K562 (cell line): ENCODE measurements around the gene PROKR1. TPM values are rescaled to one million over a fixed set of nuclear protein-coding genes. Genes with fewer than 3 reads are reported as not detected.
A peak's percentile ranks its signal among the peaks of the same experiment; 100 is the strongest.

Experiments used
- BCOR ChIP-seq: fragments of 450-650 bp; IDR thresholded peaks from 2 replicates; pipeline ENCODE4 v1.6.1; 2016
- BMI1 ChIP-seq: fragments of 150-350 bp; IDR thresholded peaks from 2 replicates; pipeline ENCODE4 v1.6.1; 2014; ENCODE audit warnings: low read length
- CTCFL ChIP-seq: IDR thresholded peaks from 2 replicates; pipeline ENCODE4 v1.6.1; 2011; ENCODE audit warnings: borderline replicate concordance, low read depth, mild to moderate bottlenecking, moderate library complexity, low read length; ENCODE audit not compliant: insufficient read depth, poor library complexity, severe bottlenecking
- DPF2 ChIP-seq: fragments of 450-650 bp; IDR thresholded peaks from 2 replicates; pipeline ENCODE4 v1.6.1; 2016
- MCM3 ChIP-seq: fragments of 450-650 bp; IDR thresholded peaks from 2 replicates; pipeline ENCODE4 v1.6.1; 2016
- NFATC3 ChIP-seq: fragments of 450-650 bp; IDR thresholded peaks from 2 replicates; pipeline ENCODE4 v1.6.1; 2017; ENCODE audit warnings: mild to moderate bottlenecking
- PTRF ChIP-seq: fragments of 450-650 bp; IDR thresholded peaks from 2 replicates; pipeline ENCODE4 v1.6.1; 2016; ENCODE audit warnings: mild to moderate bottlenecking, missing genetic modification characterization, missing compliant biosample characterization
- RNF219 ChIP-seq: fragments of 250-450 bp; sonication (Bioruptor Pico); IDR thresholded peaks from 2 replicates; pipeline ENCODE4 v1.5.0; 2022; ENCODE audit warnings: mild to moderate bottlenecking
- SP2 ChIP-seq: IDR thresholded peaks from 2 replicates; pipeline ENCODE4 v1.6.1; 2011; ENCODE audit warnings: mild to moderate bottlenecking, low read depth, low read length, moderate library complexity; ENCODE audit not compliant: poor library complexity, severe bottlenecking; ENCODE audit errors: extremely low read depth
- ZBTB43 ChIP-seq: sonication (generic); formaldehyde crosslinking; IDR thresholded peaks from 2 replicates; pipeline ENCODE4 v1.8.0; 2023; ENCODE audit warnings: mild to moderate bottlenecking, missing genetic modification reagents
- ZFP1 ChIP-seq: fragments of 450-650 bp; formaldehyde crosslinking; IDR thresholded peaks from 2 replicates; pipeline ENCODE4 v1.4.0; 2020; ENCODE audit warnings: mild to moderate bottlenecking, mixed read lengths
- ZNF408 ChIP-seq: fragments of 250-450 bp; sonication (Bioruptor Pico); IDR thresholded peaks from 2 replicates; pipeline ENCODE4 v1.4.0; 2020; ENCODE audit warnings: low read depth, mild to moderate bottlenecking, moderate library complexity
- ZNF592 ChIP-seq: fragments of 450-650 bp; IDR thresholded peaks from 2 replicates; pipeline ENCODE4 v1.6.1; 2017; ENCODE audit warnings: antibody characterized with exemption, mild to moderate bottlenecking
- ZNF695 ChIP-seq: fragments of 450-650 bp; formaldehyde crosslinking; IDR thresholded peaks from 2 replicates; pipeline ENCODE4 v1.4.0; 2020; ENCODE audit warnings: mild to moderate bottlenecking, moderate library complexity
- polyA plus RNA-seq, 8 experiments: library from polyadenylated mRNA; depleted of rRNA in 4 of 8; stranded (reverse) in 5 of 8; unstranded in 3 of 8; fragments of >200 nt; fragmentation: Nextera tagmentation in 2 of 8; fragmentation: Illumina TruSeq in 1 of 8; extraction: Ambion mirVana in 2 of 8; extraction: Trizol in 1 of 8; gene quantifications; 2 replicates each; pipeline versions ENCODE4 v1.2.1 to v1.2.3, GENCODE V29; 2011 to 2014; ENCODE audit warnings: inconsistent platforms in 1 of 8, missing spikeins in 1 of 8
- total RNA-seq, 7 experiments: library from RNA; depleted of rRNA in 6 of 7; stranded (reverse); fragments of >200 nt in 6 of 7; fragmentation: Illumina TruSeq in 2 of 7; extraction: Trizol in 2 of 7; gene quantifications; 2 replicates each; pipeline versions ENCODE4 v1.2.1 to v1.2.3, GENCODE V29; 2011 to 2021; ENCODE audit warnings: low replicate concordance in 1 of 7

The PROKR1 gene
- total and polyA plus RNA-seq, 9 of the 15 experiments (the other 6 are each of a cell fraction or from before 2014, with no cell fraction given) = 0.01 to 0.18 (median 0.09) TPM; not detected in 1

GRCh38 chr2:68606759-68607158 lies 36.6 kb upstream of the PROKR1 start (continued):
- TF ChIP-seq CTCFL (no peak), BMI1 (no peak), BCOR (no peak), MCM3 (no peak), ZBTB43 (CRISPR knock-in tag) (no peak), PTRF (tag) (peak; percentile 81), ZNF695 (CRISPR knock-in tag) (0 out of 2 replicates have a peak, but pooled peaks have one; percentile 66), ZNF408 (CRISPR knock-in tag) (no peak), ZFP1 (CRISPR knock-in tag) (no peak), NFATC3 (no peak), SP2 (no peak), DPF2 (no peak), RNF219 (CRISPR knock-in tag) (no peak), ZNF592 (peak; percentile 96)
